Keratinocyte (primary cell): ENCODE measurements around the gene PLEKHG2. TPM values are rescaled to one million over a fixed set of nuclear protein-coding genes. Genes with fewer than 3 reads are reported as not detected.

Experiments
- DNase-seq: peaks from one replicate; pipeline ENCODE4 v3.0.0-alpha.2; 2011; ENCODE audit warnings: low read depth, missing footprints, low spot score
- FAIRE-seq: peaks from 2 replicates; lab custom pipeline; 2011; peaks lifted over from hg19 to GRCh38; lab: Jason Lieb, UNC
- H2AFZ ChIP-seq: 2 replicates; pipeline ENCODE4 v1.6.0; 2012; ENCODE audit warnings: low read length, control low read depth, inconsistent platforms; ENCODE audit not compliant: control insufficient read depth
- H3K27ac ChIP-seq: 2 replicates; pipeline ENCODE4 v1.5.1; 2011; ENCODE audit warnings: low read length; ENCODE audit not compliant: control insufficient read depth, insufficient read depth
- H3K27me3 ChIP-seq: 3 replicates; pipeline ENCODE4 v1.6.0; 2011; ENCODE audit warnings: low read length; ENCODE audit not compliant: control insufficient read depth, insufficient read depth; ENCODE audit errors: extremely low read depth
- H3K36me3 ChIP-seq, 2 experiments: 2 replicates in 1 of 2; 3 replicates in 1 of 2; pipeline ENCODE4 v1.5.1; 2011; ENCODE audit warnings: low read length in 2 of 2, mild to moderate bottlenecking in 1 of 2; ENCODE audit not compliant: control insufficient read depth in 2 of 2, insufficient read depth in 2 of 2; ENCODE audit errors: extremely low read depth in 1 of 2
- H3K4me1 ChIP-seq: 3 replicates; pipeline ENCODE4 v1.5.1; 2011; ENCODE audit warnings: low read length; ENCODE audit not compliant: control insufficient read depth, insufficient read depth; ENCODE audit errors: extremely low read depth
- H3K4me2 ChIP-seq: 3 replicates; pipeline ENCODE4 v1.6.0; 2011; ENCODE audit warnings: low read depth, low read length; ENCODE audit not compliant: control insufficient read depth, insufficient read depth; ENCODE audit errors: extremely low read depth
- H3K4me3 ChIP-seq, 3 experiments: fragments of 200-600 bp in 1 of 3; sonication (generic) in 1 of 3; 2 replicates in 2 of 3; 3 replicates in 1 of 3; pipeline ENCODE4 v1.5.1; 2011 to 2016; ENCODE audit warnings: low read length in 3 of 3, mild to moderate bottlenecking in 3 of 3, control low read depth in 2 of 3, inconsistent platforms in 1 of 3, low read depth in 1 of 3, mixed read lengths in 1 of 3, mixed run types in 1 of 3, moderate library complexity in 1 of 3; ENCODE audit not compliant: control insufficient read depth in 2 of 3, insufficient read depth in 2 of 3; ENCODE audit errors: extremely low read depth in 1 of 3
- H3K79me2 ChIP-seq: 2 replicates; pipeline ENCODE4 v1.6.0; 2012; ENCODE audit warnings: low read length; ENCODE audit not compliant: control insufficient read depth, insufficient read depth
- H3K9ac ChIP-seq: 3 replicates; pipeline ENCODE4 v1.6.0; 2011; ENCODE audit warnings: low read length; ENCODE audit not compliant: control insufficient read depth, insufficient read depth; ENCODE audit errors: extremely low read depth
- H3K9me1 ChIP-seq: 3 replicates; pipeline ENCODE4 v1.6.0; 2011; ENCODE audit warnings: low read length; ENCODE audit not compliant: control insufficient read depth, insufficient read depth; ENCODE audit errors: extremely low read depth
- H3K9me3 ChIP-seq: 2 replicates; pipeline ENCODE4 v1.5.1; 2012; ENCODE audit warnings: low read depth, low read length; ENCODE audit not compliant: control insufficient read depth
- H4K20me1 ChIP-seq: 3 replicates; pipeline ENCODE4 v1.6.0; 2011; ENCODE audit warnings: low read length; ENCODE audit not compliant: control insufficient read depth, insufficient read depth; ENCODE audit errors: extremely low read depth
- EZH2 ChIP-seq: IDR thresholded peaks from one replicate; pipeline ENCODE4 v1.6.1; 2012; ENCODE audit warnings: inconsistent platforms, mild to moderate bottlenecking, low read length, moderate library complexity
- dilution Hi-C: fragments of 300-500 bp; cut with MboI; formaldehyde crosslinking; loops from one replicate; pipeline ENCODE4 v1.7.0; 2020; ENCODE audit warnings: low sequenced_read_pairs; ENCODE audit not compliant: extremely low pct_ligation_motif_present
- polyA plus RNA-seq, 5 experiments: library from polyadenylated mRNA; depleted of rRNA in 3 of 5; stranded (reverse) in 3 of 5; stranded (forward) in 1 of 5; unstranded in 1 of 5; fragments of >200 nt; gene quantifications; 1 replicate in 1 of 5; 2 replicates in 3 of 5; 3 replicates in 1 of 5; pipeline versions ENCODE4 v1.2.1 to v1.2.3, GENCODE V29; 2011 to 2012; ENCODE audit warnings: missing spikeins in 2 of 5, low read depth in 1 of 5, low replicate concordance in 1 of 5
- TF ChIP-seq, protein P1 (sequence below), 3 experiments: IDR thresholded peaks in 1 of 3; conservative IDR thresholded peaks in 1 of 3; optimal IDR thresholded peaks in 1 of 3; 2 replicates in 2 of 3; 3 replicates in 1 of 3; pipeline versions ENCODE3 to v1.5.1; 2011; ENCODE audit warnings: low read length in 3 of 3, mild to moderate bottlenecking in 3 of 3, moderate library complexity in 2 of 3, control low read depth in 1 of 3, inconsistent platforms in 1 of 3; ENCODE audit not compliant: insufficient read depth in 2 of 3; ENCODE audit errors: extremely low read depth in 1 of 3

The PLEKHG2 gene
- polyA plus RNA-seq, 1 donor (not counting 4 experiments of a cell fraction or from before 2014, with no cell fraction given) = 5.2 TPM

DNA sequence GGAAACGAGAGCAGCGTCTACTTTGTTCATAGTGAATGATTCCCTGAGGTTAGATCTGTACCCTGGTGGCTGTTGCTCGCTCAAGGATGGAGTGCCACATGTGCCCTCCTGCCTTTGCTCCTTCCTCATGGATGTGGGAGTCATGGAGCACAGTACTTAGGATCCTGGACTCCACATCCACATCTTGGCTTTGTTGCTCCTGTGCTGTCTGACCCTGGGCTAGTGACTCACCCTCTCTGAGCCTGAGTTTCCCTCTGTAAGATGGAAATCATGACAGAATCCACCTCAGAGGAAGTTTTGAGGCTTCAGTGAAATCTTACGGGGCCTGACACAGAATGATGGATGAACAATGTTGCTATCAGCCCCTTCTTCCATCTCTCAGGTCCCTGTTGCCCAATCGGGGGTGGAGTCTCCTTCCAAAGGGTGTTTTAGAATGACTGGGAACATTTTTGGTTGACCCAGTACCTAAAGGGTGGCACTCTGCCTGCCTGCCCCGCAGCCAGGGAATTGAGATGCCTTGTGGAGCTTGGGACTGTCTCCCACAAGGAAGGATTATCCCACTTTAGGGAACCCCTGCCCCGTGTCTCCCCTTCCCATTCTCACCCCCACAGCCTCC is 58.4 kb downstream of the PLEKHG2 start:
- Histone ChIP-seq H4K20me1 (no peaks in the 10 kb centered on the region), H3K79me2 (no peaks in the 10 kb centered on the region)

GRCh38 chr19:39471756-39472536 is 59.5 kb downstream of the PLEKHG2 start:
- TF ChIP-seq, protein P1, sequence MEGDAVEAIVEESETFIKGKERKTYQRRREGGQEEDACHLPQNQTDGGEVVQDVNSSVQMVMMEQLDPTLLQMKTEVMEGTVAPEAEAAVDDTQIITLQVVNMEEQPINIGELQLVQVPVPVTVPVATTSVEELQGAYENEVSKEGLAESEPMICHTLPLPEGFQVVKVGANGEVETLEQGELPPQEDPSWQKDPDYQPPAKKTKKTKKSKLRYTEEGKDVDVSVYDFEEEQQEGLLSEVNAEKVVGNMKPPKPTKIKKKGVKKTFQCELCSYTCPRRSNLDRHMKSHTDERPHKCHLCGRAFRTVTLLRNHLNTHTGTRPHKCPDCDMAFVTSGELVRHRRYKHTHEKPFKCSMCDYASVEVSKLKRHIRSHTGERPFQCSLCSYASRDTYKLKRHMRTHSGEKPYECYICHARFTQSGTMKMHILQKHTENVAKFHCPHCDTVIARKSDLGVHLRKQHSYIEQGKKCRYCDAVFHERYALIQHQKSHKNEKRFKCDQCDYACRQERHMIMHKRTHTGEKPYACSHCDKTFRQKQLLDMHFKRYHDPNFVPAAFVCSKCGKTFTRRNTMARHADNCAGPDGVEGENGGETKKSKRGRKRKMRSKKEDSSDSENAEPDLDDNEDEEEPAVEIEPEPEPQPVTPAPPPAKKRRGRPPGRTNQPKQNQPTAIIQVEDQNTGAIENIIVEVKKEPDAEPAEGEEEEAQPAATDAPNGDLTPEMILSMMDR (optimal IDR thresholded peaks at IDR 0.05 in 1 of 3, IDR thresholded peaks at IDR 0.05 in 1 of 3, conservative IDR thresholded peaks at IDR 0.05 in 1 of 3; ENCODE audit: extremely low read depth in 1 of 3, insufficient read depth in 2 of 3, low read length in 3 of 3) = no peak
- TF ChIP-seq EZH2 = no peak
- FAIRE-seq = no peak
- H3K36me3 ChIP-seq = peaks cover 65 to 81% of the 10 kb centered on the region in 2 experiments

More for the DNA sequence above, 58.4 kb downstream of the PLEKHG2 start:
- TF ChIP-seq EZH2 = no peak
- TF ChIP-seq, protein P1 (optimal IDR thresholded peaks at IDR 0.05 in 1 of 3, IDR thresholded peaks at IDR 0.05 in 1 of 3, conservative IDR thresholded peaks at IDR 0.05 in 1 of 3; ENCODE audit: extremely low read depth in 1 of 3, insufficient read depth in 2 of 3, low read length in 3 of 3) = no peak
- Histone ChIP-seq H3K9me3 (no peaks in the 10 kb centered on the region), H3K4me3 (no peak overlapping the region), H3K4me1 (no peaks in the 10 kb centered on the region), H3K4me2 (no peak overlapping the region), H3K36me3 (peaks cover 63 to 80% of the 10 kb centered on the region in 2 experiments), H3K9ac (no peak overlapping the region), H3K27me3 (no peaks in the 10 kb centered on the region), H3K9me1 (no peaks in the 10 kb centered on the region), H3K27ac (no peak overlapping the region), H2AFZ (no peak overlapping the region)
- DNase-seq (no peak), FAIRE-seq (no peak)
- dilution Hi-C loops = no loop called here

More at GRCh38 chr19:39471756-39472536, 59.5 kb downstream of the PLEKHG2 start:
- Histone ChIP-seq H2AFZ (no peak overlapping the region), H3K4me2 (no peak overlapping the region), H4K20me1 (no peaks in the 10 kb centered on the region), H3K27ac (no peak overlapping the region), H3K9me1 (no peaks in the 10 kb centered on the region), H3K4me3 (no peak overlapping the region), H3K79me2 (no peaks in the 10 kb centered on the region), H3K27me3 (no peaks in the 10 kb centered on the region), H3K4me1 (no peaks in the 10 kb centered on the region), H3K9me3 (no peaks in the 10 kb centered on the region), H3K9ac (no peak overlapping the region)
- no peak for DNase-seq
- dilution Hi-C loops = no loop called here
